GM19239 (cell line): Measurements from ENCODE around the gene ZNF334.
A peak's percentile ranks its signal among the peaks of the same experiment; 100 is the strongest.

Source experiments
- DNase-seq: peaks from one replicate; pipeline ENCODE4 v3.0.0; 2011; ENCODE audit warnings: low spot score; ENCODE audit not compliant: insufficient read length
- FAIRE-seq: peaks from 2 replicates; lab custom pipeline; 2011; peaks lifted over from hg19 to GRCh38; lab: Jason Lieb, UNC

Gene ZNF334

DNA sequence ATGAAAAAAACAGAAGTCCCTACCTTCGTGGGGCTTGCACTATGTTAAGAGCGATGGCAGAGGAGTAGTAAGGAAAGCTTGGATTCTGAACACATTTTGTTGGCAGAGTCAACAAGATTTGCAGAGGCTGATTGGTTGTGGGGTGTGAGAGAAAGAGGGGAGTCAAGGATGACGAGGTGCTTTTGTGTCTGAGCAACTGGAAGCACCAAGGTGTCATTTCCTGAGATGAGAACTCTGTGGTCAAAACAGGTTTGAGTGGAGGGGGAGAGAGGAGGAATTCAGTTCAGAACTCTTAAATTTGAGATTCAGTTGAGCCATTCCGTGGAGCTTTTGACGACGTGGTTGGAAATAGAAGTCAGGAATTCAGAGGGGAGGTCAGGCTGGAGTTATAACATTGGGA is 33.6 kb upstream of the ZNF334 start:
- DNase-seq (no peak), FAIRE-seq (no peak)

DNA sequence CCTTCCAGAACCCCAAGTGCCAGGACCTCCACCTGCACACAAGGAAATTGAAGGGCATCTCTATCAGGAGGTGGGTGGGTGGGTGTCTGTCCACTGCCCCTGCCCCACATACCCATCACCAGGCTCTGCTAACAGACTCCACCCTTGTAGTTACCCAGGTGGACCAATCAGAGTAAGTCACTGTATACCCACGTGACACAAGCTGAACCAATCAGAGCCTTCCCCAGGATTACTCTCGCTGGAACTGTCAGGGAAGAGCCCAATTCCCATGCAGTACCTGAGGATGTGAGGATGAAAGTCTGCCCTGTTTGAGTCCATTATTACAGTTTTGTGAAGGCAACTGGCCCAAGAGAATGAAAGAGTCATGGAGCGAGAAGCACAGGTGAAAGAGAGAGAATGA is 32.9 kb upstream of the ZNF334 start:
- no peak for FAIRE-seq

DNA sequence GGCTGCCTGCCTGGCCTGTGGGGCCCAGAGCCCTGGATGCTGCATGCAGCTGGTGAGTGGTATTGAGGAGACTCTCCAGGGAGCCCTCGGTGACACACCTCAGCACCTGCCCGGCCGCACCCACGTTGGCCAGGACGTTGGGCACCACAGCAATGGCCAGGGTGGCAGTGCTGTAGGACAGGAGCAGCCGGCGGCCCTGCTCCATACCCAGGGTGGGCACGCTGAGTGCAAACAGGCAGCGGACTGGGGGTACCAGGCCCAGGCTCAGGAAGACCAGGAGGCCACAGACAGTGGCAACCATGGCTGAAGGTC is 32.4 kb upstream of the ZNF334 start:
- DNase-seq, result no peak
- FAIRE-seq, result no peak

More for the DNA sequence above, 32.9 kb upstream of the ZNF334 start:
- no peak for DNase-seq

GRCh38 chr20:46545077-46545826 is 31.9 kb upstream of the ZNF334 start:
- DNase-seq (peak; percentile 45), FAIRE-seq (peak; percentile 81)

GRCh38 chr20:46544576-46544975 is 31.2 kb upstream of the ZNF334 start:
- peak; percentile 28 for FAIRE-seq
- no peak for DNase-seq

GRCh38 chr20:46543959-46544358 is 30.6 kb upstream of the ZNF334 start:
- no peak for DNase-seq
- FAIRE-seq, result no peak

- DNase-seq (no peak), FAIRE-seq (no peak)
These were observed 29.7 kb upstream of the ZNF334 start for GRCh38 chr20:46543033-46543432.

- DNase-seq (no peak), FAIRE-seq (no peak)
These were observed 28.0 kb upstream of the ZNF334 start for GRCh38 chr20:46541229-46541935.

- DNase-seq, result no peak
- no peak for FAIRE-seq
These were observed 25.8 kb upstream of the ZNF334 start for GRCh38 chr20:46539113-46539512.

- no peak for DNase-seq
- no peak for FAIRE-seq
These were observed 17.3 kb upstream of the ZNF334 start for GRCh38 chr20:46530640-46531039.

- DNase-seq, result no peak
These were observed 10.5 kb upstream of the ZNF334 start for GRCh38 chr20:46523696-46524328.

GRCh38 chr20:46523108-46523507 is 9.7 kb upstream of the ZNF334 start:
- no peak for FAIRE-seq

More at GRCh38 chr20:46523696-46524328, 10.5 kb upstream of the ZNF334 start:
- no peak for FAIRE-seq

DNA sequence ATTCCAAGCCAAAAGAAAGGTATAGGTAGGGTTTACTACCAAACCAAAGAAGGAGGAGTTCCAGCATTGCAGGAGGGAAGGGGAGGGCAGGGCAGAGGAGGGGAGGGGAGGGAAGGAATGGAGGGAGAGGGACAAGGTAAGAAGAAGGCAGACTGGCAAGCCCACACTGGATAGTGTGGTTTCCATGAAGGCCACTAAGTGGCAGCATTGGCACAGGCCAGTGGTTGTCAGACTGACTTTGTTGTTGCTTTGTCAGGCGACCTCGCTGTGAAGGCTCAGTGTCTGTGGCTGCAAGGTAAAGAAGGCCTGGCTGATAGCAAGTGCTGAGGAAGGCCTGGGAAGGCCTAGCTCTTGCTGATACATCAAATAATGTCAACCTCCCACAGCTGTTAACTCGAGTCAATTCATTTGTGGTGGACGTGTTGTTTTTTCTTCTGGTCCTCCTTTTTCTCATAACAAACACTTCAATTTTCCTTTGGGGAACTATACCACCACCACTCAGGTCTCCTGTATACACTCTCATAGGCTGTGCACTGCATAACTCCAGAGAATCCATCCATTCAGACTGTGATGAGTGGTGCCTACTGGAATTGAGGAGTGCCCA is 7.7 kb upstream of the ZNF334 start:
- peak; percentile 45 for DNase-seq

More at GRCh38 chr20:46523108-46523507, 9.7 kb upstream of the ZNF334 start:
- no peak for DNase-seq

DNA sequence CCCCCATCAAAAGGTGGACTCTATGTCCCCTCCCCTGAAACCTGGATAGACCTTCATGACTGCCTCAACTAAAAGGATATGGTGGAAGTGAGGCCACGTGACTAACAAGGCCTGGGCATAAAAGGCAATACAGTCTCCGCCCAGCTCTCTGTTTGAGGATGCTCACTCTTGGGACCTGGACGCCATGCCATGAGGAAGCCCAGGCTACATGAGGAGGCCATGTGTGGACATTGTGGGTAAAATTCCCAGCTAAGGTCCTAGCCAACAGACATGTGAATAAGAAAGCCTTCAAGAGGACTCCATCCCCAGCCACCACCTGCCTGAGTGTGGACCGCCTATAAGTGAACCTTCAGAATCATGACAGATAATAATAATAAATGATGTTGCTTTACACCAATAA is 7.2 kb upstream of the ZNF334 start:
- no peak for FAIRE-seq

More for the DNA sequence above, 7.7 kb upstream of the ZNF334 start:
- FAIRE-seq, result peak; percentile 83

DNA sequence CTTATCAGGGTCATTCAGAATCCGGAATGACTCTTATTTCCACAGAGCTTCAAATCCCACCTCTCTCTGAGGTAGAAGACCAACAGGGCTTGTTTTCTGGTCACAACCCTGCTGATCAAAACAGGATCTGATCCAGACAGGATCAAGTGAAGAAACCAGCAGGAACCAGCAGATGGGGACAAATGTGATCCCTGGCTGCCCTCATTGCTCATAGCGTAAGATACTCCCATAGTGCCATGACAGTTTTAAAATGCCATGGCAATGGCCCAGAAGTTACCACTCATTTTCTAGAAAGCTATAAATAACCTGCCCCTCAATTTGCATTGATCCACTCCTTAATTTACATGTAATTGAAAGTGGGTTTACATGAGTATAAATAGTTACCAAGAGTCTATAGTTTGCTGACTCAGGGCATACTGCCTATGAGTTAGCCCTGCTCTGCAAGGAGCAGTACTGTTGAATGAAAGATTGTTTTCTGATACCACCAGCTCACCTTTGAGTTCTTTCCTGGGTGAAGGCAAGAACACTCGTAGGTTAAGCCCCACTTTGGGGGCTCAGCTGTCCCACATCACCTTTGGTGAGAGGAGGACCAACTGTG is 6.2 kb upstream of the ZNF334 start:
- FAIRE-seq (no peak), DNase-seq (no peak)

More for the DNA sequence above, 7.2 kb upstream of the ZNF334 start:
- no peak for DNase-seq

GRCh38 chr20:46509523-46509922 is 3.8 kb downstream of the ZNF334 start:
- FAIRE-seq (no peak), DNase-seq (no peak)

DNA sequence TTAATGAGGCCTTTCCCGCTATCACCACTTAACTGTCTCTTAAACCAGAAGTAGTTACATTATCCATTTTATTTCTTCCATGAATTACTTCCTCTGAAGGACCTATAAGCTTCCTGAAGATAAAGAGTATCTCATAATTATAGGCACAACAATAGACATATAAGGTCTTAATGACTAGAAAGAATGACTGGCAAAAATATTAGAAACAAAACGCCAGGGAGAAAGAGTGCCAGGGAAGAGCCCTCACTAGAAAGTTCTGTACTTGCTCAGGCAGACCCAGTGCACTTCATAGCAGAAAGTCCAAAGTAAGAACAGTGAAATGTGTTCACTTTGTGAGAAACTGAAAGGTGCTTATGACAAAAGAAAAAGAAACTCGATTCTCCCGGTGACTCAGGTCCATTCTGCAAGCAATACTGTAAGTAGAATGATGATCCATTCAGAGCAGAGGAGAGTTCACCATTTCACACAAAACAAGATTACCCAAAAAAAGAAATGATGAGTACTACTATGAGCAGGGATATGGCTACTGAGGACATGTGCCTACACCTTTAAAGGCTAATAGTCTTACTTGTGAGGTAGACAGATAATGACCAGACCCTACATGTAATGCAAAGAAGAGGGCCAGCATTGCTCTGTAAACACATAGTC is 5.5 kb downstream of the ZNF334 start:
- FAIRE-seq (no peak), DNase-seq (no peak)

DNA sequence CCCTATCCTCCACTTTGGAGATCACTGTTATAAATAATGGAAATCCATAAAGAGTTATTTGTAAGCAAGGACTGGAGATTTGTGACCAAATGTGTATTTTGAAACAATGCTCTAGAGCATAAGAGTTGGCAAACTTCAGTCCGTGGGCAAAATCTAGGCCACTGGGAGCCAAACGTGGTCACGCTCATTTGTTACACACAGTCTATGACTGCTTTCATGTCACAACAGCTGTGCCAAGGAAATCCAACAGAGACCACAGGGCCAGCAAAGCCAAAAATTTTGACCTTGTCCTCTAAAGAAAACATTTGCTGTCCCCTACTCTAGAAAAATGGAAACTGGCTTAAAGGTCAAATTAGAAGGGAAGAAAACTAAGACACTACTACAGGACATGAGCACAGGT is 7.9 kb downstream of the ZNF334 start:
- no peak for FAIRE-seq
- DNase-seq, result no peak

GRCh38 chr20:46501961-46502360 is 11.4 kb downstream of the ZNF334 start:
- no peak for DNase-seq
- no peak for FAIRE-seq

DNA sequence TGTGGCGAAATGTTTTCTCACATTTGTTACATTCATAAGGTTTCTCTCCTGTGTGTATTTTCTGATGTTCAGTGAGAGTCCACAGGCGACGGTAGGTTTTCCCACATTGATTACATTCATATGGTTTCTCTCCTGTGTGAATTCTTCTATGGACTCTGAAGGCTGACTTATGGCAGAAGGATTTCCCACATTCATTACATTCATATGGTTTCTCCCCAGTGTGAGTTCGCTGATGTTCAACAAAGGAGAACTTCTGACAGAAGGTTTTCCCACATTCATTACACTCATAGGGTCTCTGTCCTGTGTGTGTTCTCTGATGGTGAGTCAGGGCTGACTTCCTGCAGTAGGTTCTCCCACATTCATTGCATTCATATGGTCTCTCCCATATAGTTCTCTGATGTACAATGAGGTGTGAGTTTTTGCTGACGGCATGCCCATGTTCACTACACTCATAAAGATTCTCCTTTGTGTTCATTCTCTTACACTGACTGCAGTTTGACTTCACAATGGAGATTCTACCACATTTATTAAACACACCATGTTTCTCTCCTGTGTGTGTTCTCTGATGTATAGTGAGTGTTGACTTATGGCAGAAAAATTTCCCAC is 11.9 kb downstream of the ZNF334 start:
- FAIRE-seq (no peak), DNase-seq (no peak)
